Memory B cell (primary cell): Measurements from ENCODE around the gene AIG1.
"Not testable (repeated sequence)": the region's sequence is repeated elsewhere in the genome, so short reads cannot be mapped to it uniquely, and the experiment has no call there.

ENCODE experiments used
- ATAC-seq: fragments of 150-1000 bp; cut with Tn5 transposase; 2 replicates; pipeline ENCODE4 v1.10.0; 2021; ENCODE audit warnings: low read depth, mild to moderate bottlenecking, moderate library complexity
- DNase-seq, 2 donors: peaks; one replicate each; pipeline ENCODE4 v3.0.0; 2022; ENCODE audit warnings: low spot score in 2 of 2
- H3K27ac Mint-ChIP-seq: one replicate; pipeline ENCODE4 v1.8.0; 2022; ENCODE audit warnings: mild to moderate bottlenecking, moderate library complexity, mixed read lengths
- H3K27me3 Mint-ChIP-seq: one replicate; pipeline ENCODE4 v1.8.0; 2022; ENCODE audit warnings: mixed read lengths
- H3K36me3 Mint-ChIP-seq: one replicate; pipeline ENCODE4 v1.8.0; 2022; ENCODE audit warnings: mild to moderate bottlenecking, mixed read lengths
- H3K4me1 Mint-ChIP-seq: one replicate; pipeline ENCODE4 v1.8.0; 2022; ENCODE audit warnings: mixed read lengths
- H3K4me3 Mint-ChIP-seq: one replicate; pipeline ENCODE4 v1.8.0; 2022; ENCODE audit warnings: mild to moderate bottlenecking, moderate library complexity, mixed read lengths
- H3K9me3 Mint-ChIP-seq: one replicate; pipeline ENCODE4 v1.8.0; 2022; ENCODE audit warnings: mixed read lengths

The AIG1 gene

GRCh38 chr6:143064271-143064670, 3.6 kb downstream of the AIG1 start:
- Mint-ChIP-seq H3K27ac (no peak overlapping the region), H3K4me1 (peaks cover 18% of the 10 kb centered on the region), H3K4me3 (no peak overlapping the region)

GRCh38 chr6:143064951-143065683, 4.4 kb downstream of the AIG1 start:
- no peak for ATAC-seq
- no peak overlapping the region for H3K4me3 Mint-ChIP-seq
- DNase-seq: no peak

More at GRCh38 chr6:143064271-143064670, 3.6 kb downstream of the AIG1 start:
- no peak for ATAC-seq
- Mint-ChIP-seq H3K27me3 (no peaks in the 10 kb centered on the region), H3K36me3 (no peaks in the 10 kb centered on the region), H3K9me3 (no peaks in the 10 kb centered on the region)
- DNase-seq: no peak

GRCh38 chr6:143068001-143068400, 7.3 kb downstream of the AIG1 start:
- peaks cover 3% of the 10 kb centered on the region for H3K4me1 Mint-ChIP-seq
- DNase-seq (no peak), ATAC-seq (no peak)
- H3K9me3 Mint-ChIP-seq: no peaks in the 10 kb centered on the region
- no peaks in the 10 kb centered on the region for H3K27me3 Mint-ChIP-seq
- no peak overlapping the region for H3K4me3 Mint-ChIP-seq
- peaks cover 3% of the 10 kb centered on the region for H3K36me3 Mint-ChIP-seq
- no peak overlapping the region for H3K27ac Mint-ChIP-seq

More at GRCh38 chr6:143064951-143065683, 4.4 kb downstream of the AIG1 start:
- Mint-ChIP-seq H3K9me3 (no peaks in the 10 kb centered on the region), H3K4me1 (peaks cover 15% of the 10 kb centered on the region), H3K36me3 (no peaks in the 10 kb centered on the region), H3K27me3 (no peaks in the 10 kb centered on the region), H3K27ac (no peak overlapping the region)

GRCh38 chr6:143074101-143074500, 13.4 kb downstream of the AIG1 start:
- H3K27ac Mint-ChIP-seq: no peak overlapping the region
- peaks cover 3% of the 10 kb centered on the region for H3K4me1 Mint-ChIP-seq
- DNase-seq (no peak), ATAC-seq (no peak)
- no peak overlapping the region for H3K4me3 Mint-ChIP-seq
- H3K36me3 Mint-ChIP-seq: peaks cover 21% of the 10 kb centered on the region
- H3K9me3 Mint-ChIP-seq: peaks cover 5% of the 10 kb centered on the region
- H3K27me3 Mint-ChIP-seq: no peaks in the 10 kb centered on the region

- no peak for ATAC-seq
- no peak overlapping the region for H3K4me3 Mint-ChIP-seq
- H3K4me1 Mint-ChIP-seq: peaks cover 3% of the 10 kb centered on the region
- no peaks in the 10 kb centered on the region for H3K27me3 Mint-ChIP-seq
- peaks cover 21% of the 10 kb centered on the region for H3K36me3 Mint-ChIP-seq
- no peak overlapping the region for H3K27ac Mint-ChIP-seq
- no peak for DNase-seq
- peaks cover 5% of the 10 kb centered on the region for H3K9me3 Mint-ChIP-seq
Measured at GRCh38 chr6:143074670-143075318, 14.1 kb downstream of the AIG1 start.

- Mint-ChIP-seq H3K36me3 (peaks cover 22% of the 10 kb centered on the region), H3K4me3 (no peak overlapping the region), H3K27ac (no peak overlapping the region), H3K27me3 (no peaks in the 10 kb centered on the region), H3K9me3 (peaks cover 5% of the 10 kb centered on the region), H3K4me1 (no peaks in the 10 kb centered on the region)
- no peak for DNase-seq
- no peak for ATAC-seq
Measured at GRCh38 chr6:143078468-143079324, 18.0 kb downstream of the AIG1 start.

GRCh38 chr6:143079325-143079640, 18.6 kb downstream of the AIG1 start:
- no peak for ATAC-seq
- Mint-ChIP-seq H3K27ac (no peak overlapping the region), H3K36me3 (peaks cover 21% of the 10 kb centered on the region), H3K9me3 (peaks cover 5% of the 10 kb centered on the region), H3K27me3 (no peaks in the 10 kb centered on the region), H3K4me3 (no peak overlapping the region), H3K4me1 (no peaks in the 10 kb centered on the region)
- DNase-seq: no peak

GRCh38 chr6:143082274-143082673, 21.6 kb downstream of the AIG1 start:
- H3K27ac Mint-ChIP-seq, H3K4me1 Mint-ChIP-seq, ATAC-seq, H3K27me3 Mint-ChIP-seq, DNase-seq, H3K4me3 Mint-ChIP-seq, H3K9me3 Mint-ChIP-seq: not testable (repeated sequence)
- H3K36me3 Mint-ChIP-seq: peaks cover 14% of the 10 kb centered on the region

- not testable (repeated sequence) for H3K4me1 Mint-ChIP-seq, H3K27ac Mint-ChIP-seq, H3K9me3 Mint-ChIP-seq, H3K27me3 Mint-ChIP-seq, ATAC-seq, DNase-seq, H3K4me3 Mint-ChIP-seq, H3K36me3 Mint-ChIP-seq
Measured at GRCh38 chr6:143084019-143084418, 23.3 kb downstream of the AIG1 start.

GRCh38 chr6:143087335-143087734, 26.6 kb downstream of the AIG1 start:
- H3K9me3 Mint-ChIP-seq, ATAC-seq, H3K4me1 Mint-ChIP-seq, H3K36me3 Mint-ChIP-seq, H3K27me3 Mint-ChIP-seq, H3K4me3 Mint-ChIP-seq, DNase-seq, H3K27ac Mint-ChIP-seq: not testable (repeated sequence)

GRCh38 chr6:143087856-143088255, 27.2 kb downstream of the AIG1 start:
- DNase-seq (no peak), ATAC-seq (no peak)
- H3K4me1 Mint-ChIP-seq: peaks cover 2% of the 10 kb centered on the region
- peaks cover 2% of the 10 kb centered on the region for H3K36me3 Mint-ChIP-seq
- H3K27me3 Mint-ChIP-seq: no peaks in the 10 kb centered on the region
- H3K27ac Mint-ChIP-seq: no peak overlapping the region
- no peak overlapping the region for H3K4me3 Mint-ChIP-seq
- no peaks in the 10 kb centered on the region for H3K9me3 Mint-ChIP-seq

- no peaks in the 10 kb centered on the region for H3K27me3 Mint-ChIP-seq
- ATAC-seq: no peak
- H3K27ac Mint-ChIP-seq: no peak overlapping the region
- peaks cover 4% of the 10 kb centered on the region for H3K36me3 Mint-ChIP-seq
- peaks cover 2% of the 10 kb centered on the region for H3K4me1 Mint-ChIP-seq
- no peak overlapping the region for H3K4me3 Mint-ChIP-seq
- H3K9me3 Mint-ChIP-seq: no peaks in the 10 kb centered on the region
- no peak for DNase-seq
Measured at GRCh38 chr6:143090314-143091044, 29.8 kb downstream of the AIG1 start.

GRCh38 chr6:143092768-143093167, 32.1 kb downstream of the AIG1 start:
- no peak for ATAC-seq
- no peak for DNase-seq
- Mint-ChIP-seq H3K27ac (no peak overlapping the region), H3K27me3 (no peaks in the 10 kb centered on the region), H3K9me3 (no peaks in the 10 kb centered on the region), H3K4me3 (no peak overlapping the region), H3K4me1 (peaks cover 2% of the 10 kb centered on the region), H3K36me3 (peaks cover 2% of the 10 kb centered on the region)

- DNase-seq: no peak
- Mint-ChIP-seq H3K9me3 (no peaks in the 10 kb centered on the region), H3K36me3 (peaks cover 2% of the 10 kb centered on the region), H3K27me3 (no peaks in the 10 kb centered on the region), H3K4me1 (peaks cover 2% of the 10 kb centered on the region), H3K27ac (no peak overlapping the region), H3K4me3 (no peak overlapping the region)
- ATAC-seq: no peak
Measured at GRCh38 chr6:143093290-143093689, 32.6 kb downstream of the AIG1 start.
